Effector memory CD4-positive, alpha-beta T cell (primary cell): ENCODE data around the gene ZNF184.

Source experiments
- DNase-seq, 3 donors: peaks; one replicate each; pipeline ENCODE4 v3.0.0-alpha.2; 2020
- H3K27ac ChIP-seq: 2 replicates; pipeline ENCODE4 v1.7.0; 2013; ENCODE audit warnings: mild to moderate bottlenecking, low read length, moderate library complexity; ENCODE audit not compliant: insufficient read depth, poor library complexity, severe bottlenecking
- H3K27me3 ChIP-seq: replicated peaks from 2 replicates; pipeline ENCODE4 v1.7.0; 2013; ENCODE audit warnings: mild to moderate bottlenecking, low read length; ENCODE audit not compliant: insufficient read depth, control insufficient read depth, poor library complexity, severe bottlenecking
- H3K36me3 ChIP-seq: 2 replicates; pipeline ENCODE4 v1.7.0; 2013; ENCODE audit warnings: mild to moderate bottlenecking, low read length, moderate library complexity; ENCODE audit not compliant: control insufficient read depth, insufficient read depth
- H3K4me1 ChIP-seq: 2 replicates; pipeline ENCODE4 v1.7.0; 2013; ENCODE audit warnings: low read length, mild to moderate bottlenecking; ENCODE audit not compliant: control insufficient read depth, insufficient read depth, poor library complexity, severe bottlenecking
- H3K4me3 ChIP-seq: 2 replicates; pipeline ENCODE4 v1.7.0; 2013; ENCODE audit warnings: low read length, low read depth, mild to moderate bottlenecking; ENCODE audit not compliant: insufficient read depth, poor library complexity, severe bottlenecking
- H3K9me3 ChIP-seq: 2 replicates; pipeline ENCODE4 v1.7.0; 2013; ENCODE audit warnings: mild to moderate bottlenecking, low read length, moderate library complexity; ENCODE audit not compliant: control insufficient read depth
- total RNA-seq, 3 donors: gene quantifications; one replicate each; lab custom pipeline; 2026; lab: John Stamatoyannopoulos, UW

ZNF184 gene
- 23.8 to 41.5 (median 36.6) reads per million in 3 donors for total RNA-seq

DNA sequence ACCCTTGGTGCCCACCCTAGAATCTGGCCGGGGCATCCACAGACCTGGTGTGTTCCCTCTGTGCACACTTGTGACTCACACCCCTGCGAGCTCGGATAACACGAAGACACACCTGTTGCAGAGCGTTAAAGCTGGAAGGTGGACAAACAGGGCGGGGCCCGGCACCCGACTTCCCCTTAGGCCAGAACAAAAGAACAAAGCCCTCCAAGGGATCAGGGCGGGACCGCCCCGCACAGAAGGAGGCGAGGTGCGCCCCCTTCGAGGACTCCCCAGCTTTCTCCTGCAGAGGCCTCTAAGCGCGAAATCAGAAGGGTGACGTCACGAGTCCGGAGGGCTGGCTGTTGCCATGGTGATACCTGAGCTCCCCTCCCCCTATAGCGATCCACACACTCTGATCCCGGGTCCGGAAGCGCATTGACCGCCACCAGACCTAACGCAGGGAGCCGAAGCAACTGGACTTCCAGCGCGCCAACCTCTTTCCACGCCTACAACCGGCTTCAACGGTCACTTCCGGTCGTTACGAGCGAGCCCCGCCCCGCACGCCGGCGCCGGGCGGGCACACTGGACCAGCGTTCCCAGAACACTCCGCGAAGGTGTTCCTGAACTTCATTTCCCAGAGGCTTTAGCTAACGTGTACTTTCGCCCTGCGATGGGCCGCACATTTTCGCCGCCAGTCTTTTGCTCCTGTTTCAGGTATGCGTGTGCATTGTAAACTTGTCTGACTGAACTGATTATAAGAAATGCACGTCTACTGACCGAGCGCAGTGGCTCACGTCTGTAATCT lies at the start of gene ZNF184:
ZNF184 (minus strand) TSS at position 489 of the 784 bp plus-strand sequence. CDS start 811 bp downstream, outside the sequence.
- Histone ChIP-seq H3K36me3 (peaks cover 5% of the 10 kb centered on the region), H3K9me3 (no peaks in the 10 kb centered on the region), H3K4me3 (peak within 1 kb of the TSS; percentile 90), H3K4me1 (peaks cover 11% of the 10 kb centered on the region), H3K27ac (peak within 1 kb of the TSS; percentile 93), H3K27me3 (no peaks in the 10 kb centered on the region)
- peak; percentile 70 to 80 (median 70) for DNase-seq

GRCh38 chr6:27518881-27519795 lies 46.2 kb upstream of the ZNF184 start:
- peak overlapping the region; percentile 59 for H3K27ac ChIP-seq
- DNase-seq = peak; percentile 24 to 47 (median 35)
- H3K36me3 ChIP-seq = no peaks in the 10 kb centered on the region
- H3K4me1 ChIP-seq = peaks cover 4% of the 10 kb centered on the region
- H3K27me3 ChIP-seq = peaks cover 9% of the 10 kb centered on the region
- H3K9me3 ChIP-seq = no peaks in the 10 kb centered on the region
- H3K4me3 ChIP-seq = peak overlapping the region; percentile 85

DNA sequence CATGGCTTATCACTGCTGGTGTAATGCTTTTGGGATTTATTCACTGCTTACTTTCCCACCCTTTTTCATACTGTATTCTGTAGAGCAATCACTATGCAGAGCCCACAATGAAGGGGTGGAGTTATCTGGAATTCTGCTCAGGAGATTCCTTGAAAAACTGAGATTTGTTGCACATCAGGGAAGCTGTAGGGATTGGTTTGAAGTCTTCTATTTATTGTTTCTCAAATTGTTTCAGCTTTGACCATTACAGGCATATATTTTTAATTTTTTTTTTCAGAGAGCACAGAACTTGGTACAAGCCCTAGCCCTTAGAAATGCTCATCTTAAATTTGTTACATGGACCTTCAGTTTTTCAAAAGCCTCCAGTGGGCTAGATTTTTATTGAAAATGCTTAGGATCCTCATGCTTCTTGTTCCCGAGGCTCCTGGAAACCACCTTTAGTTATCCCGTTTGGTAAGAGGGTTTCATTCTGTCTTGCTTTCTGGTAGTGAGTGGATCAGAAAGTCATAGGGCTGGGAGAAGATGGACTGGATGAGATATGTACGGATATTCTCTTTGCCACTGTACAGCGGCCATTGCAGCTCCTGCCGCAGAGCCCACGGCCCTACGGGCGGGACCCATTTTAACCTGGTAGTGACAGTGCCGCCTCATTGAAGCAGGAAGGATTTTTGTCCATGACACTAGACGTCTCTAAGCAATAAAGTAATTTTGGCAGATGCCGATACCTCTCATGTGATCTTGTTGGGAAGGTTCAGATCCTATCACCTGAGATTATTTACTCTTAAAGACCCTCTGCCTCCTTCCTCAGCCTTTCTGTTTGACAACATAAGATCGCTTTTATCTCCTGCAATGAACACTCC lies 45.3 kb upstream of the ZNF184 start:
- DNase-seq = no peak
- Histone ChIP-seq H3K4me1 (peaks cover 4% of the 10 kb centered on the region), H3K27me3 (peaks cover 9% of the 10 kb centered on the region), H3K36me3 (no peaks in the 10 kb centered on the region), H3K27ac (peak overlapping the region; percentile 59), H3K4me3 (peak overlapping the region; percentile 85), H3K9me3 (no peaks in the 10 kb centered on the region)

DNA sequence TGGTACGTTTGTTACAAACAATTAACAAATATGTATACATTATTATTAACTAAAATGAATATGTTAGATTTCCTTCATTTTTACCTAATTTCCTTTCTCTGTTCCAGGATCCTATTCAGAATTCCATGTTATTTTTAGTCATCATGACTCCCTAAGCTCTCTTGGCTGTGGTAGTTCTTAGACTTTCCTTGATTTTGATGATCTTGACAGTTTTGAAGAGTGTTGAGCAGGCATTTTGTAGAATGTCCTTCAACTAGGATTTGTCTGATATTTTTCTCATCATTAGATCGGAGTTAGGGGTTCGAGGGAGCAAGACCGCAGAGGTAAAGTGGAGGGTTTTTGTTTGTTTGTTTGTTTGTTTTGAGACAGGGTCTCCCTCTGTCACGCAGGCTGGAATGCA lies 44.3 kb upstream of the ZNF184 start:
- Histone ChIP-seq H3K4me1 (peaks cover 4% of the 10 kb centered on the region), H3K27me3 (peaks cover 9% of the 10 kb centered on the region), H3K36me3 (no peaks in the 10 kb centered on the region)

DNA sequence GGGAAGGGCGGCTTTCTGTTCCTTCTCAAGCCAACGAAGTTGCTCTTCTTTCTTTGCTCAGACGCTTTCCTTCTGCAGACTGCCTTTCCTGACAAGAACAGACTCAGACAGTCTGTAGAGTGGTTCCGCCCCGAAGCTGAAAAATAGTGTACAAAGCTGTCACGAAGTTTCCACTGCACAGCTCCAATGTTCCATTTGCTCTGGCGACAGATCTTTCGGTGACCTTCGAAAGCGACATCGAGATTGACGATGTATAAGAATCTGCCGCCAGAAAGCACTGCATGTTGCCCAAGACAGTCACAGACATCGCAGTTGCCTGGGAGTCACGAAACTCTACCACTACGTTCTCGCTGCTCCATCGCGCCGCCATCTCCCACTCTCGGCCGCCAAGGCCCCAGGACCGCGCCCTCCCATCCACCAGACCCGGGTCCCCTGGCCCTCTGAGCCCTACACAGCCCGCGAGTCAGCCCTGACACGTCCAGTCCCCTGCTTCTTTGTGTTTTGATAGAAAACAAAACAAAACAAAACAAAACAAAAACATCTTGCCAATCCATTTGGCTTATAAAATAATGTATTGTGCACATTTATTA lies 42.1 kb upstream of the ZNF184 start:
- H3K9me3 ChIP-seq = no peaks in the 10 kb centered on the region
- H3K27me3 ChIP-seq = peaks cover 18% of the 10 kb centered on the region
- H3K36me3 ChIP-seq = no peaks in the 10 kb centered on the region
- no peak overlapping the region for H3K27ac ChIP-seq
- DNase-seq = no peak
- no peak overlapping the region for H3K4me3 ChIP-seq
- peaks cover 4% of the 10 kb centered on the region for H3K4me1 ChIP-seq

More for the DNA sequence above, 44.3 kb upstream of the ZNF184 start:
- H3K9me3 ChIP-seq = no peaks in the 10 kb centered on the region
- no peak overlapping the region for H3K4me3 ChIP-seq
- no peak overlapping the region for H3K27ac ChIP-seq
- no peak for DNase-seq

- Histone ChIP-seq H3K9me3 (no peaks in the 10 kb centered on the region), H3K4me3 (no peak overlapping the region), H3K27ac (no peak overlapping the region), H3K4me1 (peaks cover 4% of the 10 kb centered on the region), H3K36me3 (no peaks in the 10 kb centered on the region), H3K27me3 (peaks cover 18% of the 10 kb centered on the region)
- DNase-seq = no peak
These were observed 39.6 kb upstream of the ZNF184 start for GRCh38 chr6:27512525-27512924.

GRCh38 chr6:27507041-27507956 lies 34.4 kb upstream of the ZNF184 start:
- no peak overlapping the region for H3K4me3 ChIP-seq
- no peaks in the 10 kb centered on the region for H3K9me3 ChIP-seq
- no peak for DNase-seq
- H3K27ac ChIP-seq = no peak overlapping the region
- H3K36me3 ChIP-seq = no peaks in the 10 kb centered on the region
- peaks cover 9% of the 10 kb centered on the region for H3K27me3 ChIP-seq
- peaks cover 4% of the 10 kb centered on the region for H3K4me1 ChIP-seq

DNA sequence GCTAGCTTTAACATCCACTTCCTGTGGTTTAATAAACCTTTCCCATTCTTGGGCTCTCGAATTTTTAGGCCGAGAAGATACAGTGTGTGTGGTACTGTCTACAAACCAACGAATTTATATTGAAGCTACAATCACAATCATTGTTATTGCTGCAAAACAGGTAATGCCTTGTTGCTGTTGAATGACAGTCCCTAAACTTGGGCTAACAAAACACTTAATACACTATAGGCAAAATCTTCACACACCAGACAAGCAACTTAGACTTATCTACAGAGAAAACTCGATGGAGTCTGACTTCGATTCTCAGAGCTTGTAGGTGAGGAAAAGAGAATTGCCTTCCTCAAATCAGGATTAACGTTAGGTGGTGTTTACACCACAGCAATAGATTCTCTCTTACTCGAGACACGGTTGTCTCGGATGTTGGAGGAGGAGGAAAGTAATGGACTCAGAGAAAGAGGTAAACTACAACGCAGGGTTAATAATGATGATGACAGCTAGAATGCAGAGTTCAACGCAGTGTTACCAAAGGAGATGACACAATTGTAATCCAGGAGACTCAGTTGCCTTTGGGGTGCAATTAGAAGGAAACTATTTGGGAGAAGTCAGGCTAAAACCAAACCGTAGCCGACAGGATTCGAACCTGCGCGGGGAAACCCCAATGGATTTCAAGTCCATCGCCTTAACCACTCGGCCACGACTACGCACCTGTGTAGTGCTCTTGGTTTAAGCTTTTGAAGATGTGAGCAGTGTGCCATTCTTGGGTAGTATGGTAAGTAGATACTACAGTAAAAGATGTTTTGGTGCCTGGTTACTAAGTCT lies 32.5 kb upstream of the ZNF184 start:
- Histone ChIP-seq H3K36me3 (no peaks in the 10 kb centered on the region), H3K27ac (no peak overlapping the region), H3K9me3 (no peaks in the 10 kb centered on the region), H3K27me3 (peaks cover 4% of the 10 kb centered on the region), H3K4me1 (peaks cover 5% of the 10 kb centered on the region), H3K4me3 (no peak overlapping the region)
- DNase-seq = peak; percentile 52 to 64 (median 62)
